Measurements from ENCODE around the gene SUSD4.
"Not testable (repeated sequence)": the region's sequence is repeated elsewhere in the genome, so short reads cannot be mapped to it uniquely, and the experiment has no call there.

The SUSD4 gene

GRCh38 chr1:223297800-223298199, 66.2 kb downstream of the SUSD4 start:
- no peaks in the 10 kb centered on the region for H3K4me1 ChIP-seq (ENCODE audit: control insufficient read depth, insufficient read depth, low read length)
- no peak overlapping the region for H3K4me3 ChIP-seq (ENCODE audit: low read depth, low read length)
- H3K9me3 ChIP-seq (ENCODE audit: control insufficient read depth, insufficient read depth, low read depth, low read length): peaks cover 7% of the 10 kb centered on the region; the same call in 1 of the 2 replicates
- peaks cover 43% of the 10 kb centered on the region; the same call in 1 of the 2 replicates for H3K27me3 ChIP-seq (ENCODE audit: control insufficient read depth, insufficient read depth, low read length)
- H3K27ac ChIP-seq (ENCODE audit: low read depth, low read length): no peak overlapping the region
- no peaks in the 10 kb centered on the region for H3K36me3 ChIP-seq (ENCODE audit: control insufficient read depth, insufficient read depth, low read length)
- H3K9ac ChIP-seq (ENCODE audit: low read length): no peak overlapping the region

GRCh38 chr1:223291796-223292195, 72.2 kb downstream of the SUSD4 start:
- Histone ChIP-seq H3K4me1 (ENCODE audit: control insufficient read depth, insufficient read depth, low read length) (no peaks in the 10 kb centered on the region), H3K9ac (ENCODE audit: low read length) (no peak overlapping the region), H3K27me3 (ENCODE audit: control insufficient read depth, insufficient read depth, low read length) (peaks cover 37% of the 10 kb centered on the region; the same call in 1 of the 2 replicates), H3K9me3 (ENCODE audit: control insufficient read depth, insufficient read depth, low read depth, low read length) (no peaks in the 10 kb centered on the region), H3K4me3 (ENCODE audit: low read depth, low read length) (no peak overlapping the region), H3K36me3 (ENCODE audit: control insufficient read depth, insufficient read depth, low read length) (no peaks in the 10 kb centered on the region), H3K27ac (ENCODE audit: low read depth, low read length) (no peak overlapping the region)

- Histone ChIP-seq H3K4me1 (ENCODE audit: control insufficient read depth, insufficient read depth, low read length) (no peaks in the 10 kb centered on the region), H3K36me3 (ENCODE audit: control insufficient read depth, insufficient read depth, low read length) (no peaks in the 10 kb centered on the region), H3K27ac (ENCODE audit: low read depth, low read length) (no peak overlapping the region), H3K9ac (ENCODE audit: low read length) (no peak overlapping the region), H3K9me3 (ENCODE audit: control insufficient read depth, insufficient read depth, low read depth, low read length) (no peaks in the 10 kb centered on the region), H3K27me3 (ENCODE audit: control insufficient read depth, insufficient read depth, low read length) (peaks cover 28% of the 10 kb centered on the region; the same call in 1 of the 2 replicates), H3K4me3 (ENCODE audit: low read depth, low read length) (no peak overlapping the region)
Observed at GRCh38 chr1:223290397-223290796, 73.6 kb downstream of the SUSD4 start.

GRCh38 chr1:223289621-223290020, 74.4 kb downstream of the SUSD4 start:
- Histone ChIP-seq H3K9ac (ENCODE audit: low read length) (no peak overlapping the region), H3K4me3 (ENCODE audit: low read depth, low read length) (no peak overlapping the region), H3K9me3 (ENCODE audit: control insufficient read depth, insufficient read depth, low read depth, low read length) (no peaks in the 10 kb centered on the region), H3K27ac (ENCODE audit: low read depth, low read length) (no peak overlapping the region), H3K4me1 (ENCODE audit: control insufficient read depth, insufficient read depth, low read length) (no peaks in the 10 kb centered on the region), H3K27me3 (ENCODE audit: control insufficient read depth, insufficient read depth, low read length) (peaks cover 28% of the 10 kb centered on the region; the same call in 1 of the 2 replicates), H3K36me3 (ENCODE audit: control insufficient read depth, insufficient read depth, low read length) (no peaks in the 10 kb centered on the region)

GRCh38 chr1:223288826-223289225, 75.2 kb downstream of the SUSD4 start:
- H3K9ac ChIP-seq (ENCODE audit: low read length): no peak overlapping the region
- no peak overlapping the region for H3K27ac ChIP-seq (ENCODE audit: low read depth, low read length)
- no peaks in the 10 kb centered on the region for H3K9me3 ChIP-seq (ENCODE audit: control insufficient read depth, insufficient read depth, low read depth, low read length)
- no peaks in the 10 kb centered on the region for H3K4me1 ChIP-seq (ENCODE audit: control insufficient read depth, insufficient read depth, low read length)
- peaks cover 21% of the 10 kb centered on the region; the same call in 1 of the 2 replicates for H3K27me3 ChIP-seq (ENCODE audit: control insufficient read depth, insufficient read depth, low read length)
- no peak overlapping the region for H3K4me3 ChIP-seq (ENCODE audit: low read depth, low read length)
- H3K36me3 ChIP-seq (ENCODE audit: control insufficient read depth, insufficient read depth, low read length): no peaks in the 10 kb centered on the region

GRCh38 chr1:223285452-223285851, 78.5 kb downstream of the SUSD4 start:
- Histone ChIP-seq H3K9ac (ENCODE audit: low read length) (no peak overlapping the region), H3K27ac (ENCODE audit: low read depth, low read length) (no peak overlapping the region), H3K9me3 (ENCODE audit: control insufficient read depth, insufficient read depth, low read depth, low read length) (no peaks in the 10 kb centered on the region), H3K27me3 (ENCODE audit: control insufficient read depth, insufficient read depth, low read length) (no peaks in the 10 kb centered on the region; the same call in 1 of the 2 replicates), H3K4me3 (ENCODE audit: low read depth, low read length) (no peak overlapping the region), H3K4me1 (ENCODE audit: control insufficient read depth, insufficient read depth, low read length) (no peaks in the 10 kb centered on the region), H3K36me3 (ENCODE audit: control insufficient read depth, insufficient read depth, low read length) (no peaks in the 10 kb centered on the region)

GRCh38 chr1:223283697-223284096, 80.3 kb downstream of the SUSD4 start:
- not testable (repeated sequence) for H3K27me3 ChIP-seq (ENCODE audit: control insufficient read depth, insufficient read depth, low read length); H3K4me3 ChIP-seq (ENCODE audit: low read depth, low read length); H3K36me3 ChIP-seq (ENCODE audit: control insufficient read depth, insufficient read depth, low read length); H3K9me3 ChIP-seq (ENCODE audit: control insufficient read depth, insufficient read depth, low read depth, low read length); H3K9ac ChIP-seq (ENCODE audit: low read length); H3K4me1 ChIP-seq (ENCODE audit: control insufficient read depth, insufficient read depth, low read length); H3K27ac ChIP-seq (ENCODE audit: low read depth, low read length)

- H3K4me3 ChIP-seq (ENCODE audit: low read depth, low read length); H3K36me3 ChIP-seq (ENCODE audit: control insufficient read depth, insufficient read depth, low read length); H3K4me1 ChIP-seq (ENCODE audit: control insufficient read depth, insufficient read depth, low read length); H3K27me3 ChIP-seq (ENCODE audit: control insufficient read depth, insufficient read depth, low read length); H3K27ac ChIP-seq (ENCODE audit: low read depth, low read length); H3K9ac ChIP-seq (ENCODE audit: low read length): not testable (repeated sequence)
- peaks cover 11% of the 10 kb centered on the region; the same call in 1 of the 2 replicates for H3K9me3 ChIP-seq (ENCODE audit: control insufficient read depth, insufficient read depth, low read depth, low read length)
Observed at GRCh38 chr1:223278311-223278710, 85.7 kb downstream of the SUSD4 start.

GRCh38 chr1:223276029-223276428, 87.9 kb downstream of the SUSD4 start:
- Histone ChIP-seq H3K27me3 (ENCODE audit: control insufficient read depth, insufficient read depth, low read length) (no peaks in the 10 kb centered on the region), H3K27ac (ENCODE audit: low read depth, low read length) (no peak overlapping the region), H3K4me3 (ENCODE audit: low read depth, low read length) (no peak overlapping the region), H3K9me3 (ENCODE audit: control insufficient read depth, insufficient read depth, low read depth, low read length) (peaks cover 11% of the 10 kb centered on the region; the same call in 1 of the 2 replicates), H3K36me3 (ENCODE audit: control insufficient read depth, insufficient read depth, low read length) (no peaks in the 10 kb centered on the region), H3K4me1 (ENCODE audit: control insufficient read depth, insufficient read depth, low read length) (no peaks in the 10 kb centered on the region), H3K9ac (ENCODE audit: low read length) (no peak overlapping the region)

- H3K27me3 ChIP-seq (ENCODE audit: control insufficient read depth, insufficient read depth, low read length): no peaks in the 10 kb centered on the region
Observed at GRCh38 chr1:223273511-223273910, 90.5 kb downstream of the SUSD4 start.

GRCh38 chr1:223271085-223271781, 92.7 kb downstream of the SUSD4 start:
- Histone ChIP-seq H3K9me3 (ENCODE audit: control insufficient read depth, insufficient read depth, low read depth, low read length) (no peaks in the 10 kb centered on the region), H3K9ac (ENCODE audit: low read length) (no peak overlapping the region), H3K27ac (ENCODE audit: low read depth, low read length) (no peak overlapping the region), H3K36me3 (ENCODE audit: control insufficient read depth, insufficient read depth, low read length) (no peaks in the 10 kb centered on the region), H3K27me3 (ENCODE audit: control insufficient read depth, insufficient read depth, low read length) (no peaks in the 10 kb centered on the region; the same call in 1 of the 2 replicates), H3K4me1 (ENCODE audit: control insufficient read depth, insufficient read depth, low read length) (peaks cover 5% of the 10 kb centered on the region; the same call in 1 of the 2 replicates), H3K4me3 (ENCODE audit: low read depth, low read length) (no peak overlapping the region)

More at GRCh38 chr1:223273511-223273910, 90.5 kb downstream of the SUSD4 start:
- H3K9me3 ChIP-seq (ENCODE audit: control insufficient read depth, insufficient read depth, low read depth, low read length): peaks cover 8% of the 10 kb centered on the region; the same call in 1 of the 2 replicates
- no peaks in the 10 kb centered on the region for H3K4me1 ChIP-seq (ENCODE audit: control insufficient read depth, insufficient read depth, low read length)
- no peak overlapping the region for H3K27ac ChIP-seq (ENCODE audit: low read depth, low read length)
- H3K4me3 ChIP-seq (ENCODE audit: low read depth, low read length): no peak overlapping the region
- H3K36me3 ChIP-seq (ENCODE audit: control insufficient read depth, insufficient read depth, low read length): no peaks in the 10 kb centered on the region
- no peak overlapping the region for H3K9ac ChIP-seq (ENCODE audit: low read length)

Data from HUES6 (cell line).